Progenitor cell of endocrine pancreas (in vitro differentiated cells): ENCODE data around the gene DNAJB8. TPM values are rescaled to one million over a fixed set of nuclear protein-coding genes. Genes with fewer than 3 reads are reported as not detected.

Source experiments
- DNase-seq: peaks from one replicate; pipeline ENCODE4 v3.0.0; 2021; ENCODE audit warnings: low spot score; ENCODE audit not compliant: unreplicated experiment
- H3K27ac Mint-ChIP-seq: 2 replicates; pipeline ENCODE4 v1.8.0; 2021; ENCODE audit warnings: mild to moderate bottlenecking, moderate library complexity, mixed read lengths
- H3K27me3 Mint-ChIP-seq: 2 replicates; pipeline ENCODE4 v1.8.0; 2021; ENCODE audit warnings: mixed read lengths
- H3K36me3 Mint-ChIP-seq: 2 replicates; pipeline ENCODE4 v1.8.0; 2022; ENCODE audit warnings: mixed read lengths; ENCODE audit not compliant: insufficient read depth
- H3K4me1 Mint-ChIP-seq: 2 replicates; pipeline ENCODE4 v1.8.0; 2021; ENCODE audit warnings: low read depth, mixed read lengths
- H3K4me3 Mint-ChIP-seq: 2 replicates; pipeline ENCODE4 v1.8.0; 2021; ENCODE audit warnings: low read depth, mild to moderate bottlenecking, moderate library complexity, mixed read lengths
- H3K9me3 Mint-ChIP-seq: 2 replicates; pipeline ENCODE4 v1.8.0; 2021; ENCODE audit warnings: low read depth, mixed read lengths
- CTCF ChIP-seq: fragments of 200-600 bp; sonication (generic); IDR thresholded peaks from one replicate; pipeline ENCODE4 v1.5.0; 2021; ENCODE audit warnings: antibody characterized with exemption, mild to moderate bottlenecking; ENCODE audit not compliant: unreplicated experiment
- total RNA-seq: library from RNA; stranded (reverse); gene quantifications from 2 replicates; pipeline ENCODE4 v1.2.1, GENCODE V29; 2021

DNAJB8 gene
- total RNA-seq, 1 donor from 2014 or later, result not detected

GRCh38 chr3:128497305-128498126 is 30.8 kb upstream of the DNAJB8 start:
- Mint-ChIP-seq H3K9me3 (no peaks in the 10 kb centered on the region), H3K27me3 (peaks cover 85% of the 10 kb centered on the region), H3K27ac (no peak overlapping the region), H3K36me3 (no peaks in the 10 kb centered on the region), H3K4me3 (peak overlapping the region; percentile 74), H3K4me1 (peaks cover 9% of the 10 kb centered on the region)
- DNase-seq, result peak; percentile 85
- TF ChIP-seq CTCF, result peak; percentile 93

GRCh38 chr3:128496602-128497304 is 30.1 kb upstream of the DNAJB8 start:
- TF ChIP-seq CTCF, result no peak
- H3K36me3 Mint-ChIP-seq, result no peaks in the 10 kb centered on the region
- DNase-seq, result no peak
- H3K4me1 Mint-ChIP-seq, result peaks cover 9% of the 10 kb centered on the region
- H3K9me3 Mint-ChIP-seq, result no peaks in the 10 kb centered on the region
- H3K27me3 Mint-ChIP-seq, result peaks cover 83% of the 10 kb centered on the region
- no peak overlapping the region for H3K27ac Mint-ChIP-seq
- peak overlapping the region; percentile 74 for H3K4me3 Mint-ChIP-seq

GRCh38 chr3:128496019-128496601 is 29.4 kb upstream of the DNAJB8 start:
- Mint-ChIP-seq H3K4me3 (peak overlapping the region; percentile 9), H3K27ac (no peak overlapping the region)
- no peak for DNase-seq

GRCh38 chr3:128495435-128495970 is 28.8 kb upstream of the DNAJB8 start:
- Mint-ChIP-seq H3K27ac (no peak overlapping the region), H3K36me3 (no peaks in the 10 kb centered on the region), H3K4me3 (no peak overlapping the region), H3K27me3 (peaks cover 83% of the 10 kb centered on the region), H3K4me1 (peaks cover 9% of the 10 kb centered on the region), H3K9me3 (no peaks in the 10 kb centered on the region)
- DNase-seq, result no peak
- TF ChIP-seq CTCF, result no peak

More at GRCh38 chr3:128496019-128496601, 29.4 kb upstream of the DNAJB8 start:
- Mint-ChIP-seq H3K27me3 (peaks cover 84% of the 10 kb centered on the region), H3K36me3 (no peaks in the 10 kb centered on the region), H3K9me3 (no peaks in the 10 kb centered on the region), H3K4me1 (peaks cover 9% of the 10 kb centered on the region)
- no peak for TF ChIP-seq CTCF

- Mint-ChIP-seq H3K27ac (no peak overlapping the region), H3K27me3 (peaks cover 86% of the 10 kb centered on the region), H3K36me3 (no peaks in the 10 kb centered on the region), H3K9me3 (no peaks in the 10 kb centered on the region), H3K4me3 (no peak overlapping the region), H3K4me1 (peaks cover 14% of the 10 kb centered on the region)
- no peak for DNase-seq
- TF ChIP-seq CTCF, result no peak
Observed at GRCh38 chr3:128494367-128494650, 27.6 kb upstream of the DNAJB8 start.
